ENCODE results near the gene MFSD2A.
"Not testable (repeated sequence)": the region's sequence is repeated elsewhere in the genome, so short reads cannot be mapped to it uniquely, and the experiment has no call there.

MFSD2A gene

GRCh38 chr1:39969531-39970270 lies 14.8 kb downstream of the MFSD2A start:
- DNase-seq: no peak

- DNase-seq: no peak
Observed at GRCh38 chr1:39970274-39970673, 15.3 kb downstream of the MFSD2A start.

- no peak for DNase-seq
Observed at GRCh38 chr1:39971138-39971537, 16.2 kb downstream of the MFSD2A start.

- DNase-seq: peak; percentile 77
Observed at GRCh38 chr1:39973503-39974135, 18.7 kb downstream of the MFSD2A start.

- no peak for DNase-seq
Observed at GRCh38 chr1:39976732-39977131, 21.8 kb downstream of the MFSD2A start.

- no peak for DNase-seq
Observed at GRCh38 chr1:39977202-39977601, 22.3 kb downstream of the MFSD2A start.

GRCh38 chr1:39979654-39980053 lies 24.7 kb downstream of the MFSD2A start:
- DNase-seq: no peak

GRCh38 chr1:39980555-39981313 lies 25.8 kb downstream of the MFSD2A start:
- DNase-seq: no peak

- DNase-seq: no peak
Observed at GRCh38 chr1:39981385-39981784, 26.4 kb downstream of the MFSD2A start.

GRCh38 chr1:39981945-39982344 lies 27.0 kb downstream of the MFSD2A start:
- no peak for DNase-seq

- DNase-seq: not testable (repeated sequence)
Observed at GRCh38 chr1:39984480-39984879, 29.5 kb downstream of the MFSD2A start.

GRCh38 chr1:39984951-39985350 lies 30.0 kb downstream of the MFSD2A start:
- DNase-seq: no peak

- DNase-seq: no peak
Observed at GRCh38 chr1:39987869-39988268, 32.9 kb downstream of the MFSD2A start.

- DNase-seq: no peak
Observed at GRCh38 chr1:39988618-39989343, 33.8 kb downstream of the MFSD2A start.

- DNase-seq: no peak
Observed at GRCh38 chr1:39990428-39990827, 35.5 kb downstream of the MFSD2A start.

GRCh38 chr1:39992234-39992633 lies 37.3 kb downstream of the MFSD2A start:
- no peak for DNase-seq

GRCh38 chr1:39992888-39993287 lies 37.9 kb downstream of the MFSD2A start:
- no peak for DNase-seq

GRCh38 chr1:39995973-39996393 lies 41.0 kb downstream of the MFSD2A start:
- DNase-seq: peak; percentile 38

- DNase-seq: no peak
Observed at GRCh38 chr1:39996396-39997004, 41.6 kb downstream of the MFSD2A start.

GRCh38 chr1:40001456-40001855 lies 46.5 kb downstream of the MFSD2A start:
- DNase-seq: no peak

- peak; percentile 5 for DNase-seq
Observed at GRCh38 chr1:40003156-40004093, 48.5 kb downstream of the MFSD2A start.

- DNase-seq: no peak
Observed at GRCh38 chr1:40004857-40005256, 49.9 kb downstream of the MFSD2A start.
